GM12801 (cell line): Measurements from ENCODE around the gene DNAAF2.

Source experiments
- CTCF ChIP-seq: IDR thresholded peaks from one replicate; pipeline ENCODE4 v1.5.1; 2011; ENCODE audit warnings: control low read depth; ENCODE audit not compliant: insufficient read length; ENCODE audit errors: extremely low read depth

The DNAAF2 gene

GRCh38 chr14:49634547-49635334 lies at the start of gene DNAAF2:
DNAAF2 (minus strand) TSS chr14:49635244; CDS start chr14:49635149, 95 bp downstream.
- TF ChIP-seq CTCF = no peak

- TF ChIP-seq CTCF = no peak
Observed at GRCh38 chr14:49679271-49679670, 44.2 kb upstream of the DNAAF2 start.

- no peak for TF ChIP-seq CTCF
Observed at GRCh38 chr14:49677643-49678042, 42.6 kb upstream of the DNAAF2 start.

GRCh38 chr14:49673586-49673985 lies 38.5 kb upstream of the DNAAF2 start:
- no peak for TF ChIP-seq CTCF

- no peak for TF ChIP-seq CTCF
Observed at GRCh38 chr14:49670475-49670874, 35.4 kb upstream of the DNAAF2 start.

GRCh38 chr14:49659526-49660455 lies 24.7 kb upstream of the DNAAF2 start:
- TF ChIP-seq CTCF = no peak

- TF ChIP-seq CTCF = no peak
Observed at GRCh38 chr14:49654511-49654910, 19.5 kb upstream of the DNAAF2 start.
